ENCODE data around the gene PCP2.

PCP2 gene

GRCh38 chr19:7596211-7596937, 37.1 kb downstream of the PCP2 start:
- no peak for DNase-seq

DNA sequence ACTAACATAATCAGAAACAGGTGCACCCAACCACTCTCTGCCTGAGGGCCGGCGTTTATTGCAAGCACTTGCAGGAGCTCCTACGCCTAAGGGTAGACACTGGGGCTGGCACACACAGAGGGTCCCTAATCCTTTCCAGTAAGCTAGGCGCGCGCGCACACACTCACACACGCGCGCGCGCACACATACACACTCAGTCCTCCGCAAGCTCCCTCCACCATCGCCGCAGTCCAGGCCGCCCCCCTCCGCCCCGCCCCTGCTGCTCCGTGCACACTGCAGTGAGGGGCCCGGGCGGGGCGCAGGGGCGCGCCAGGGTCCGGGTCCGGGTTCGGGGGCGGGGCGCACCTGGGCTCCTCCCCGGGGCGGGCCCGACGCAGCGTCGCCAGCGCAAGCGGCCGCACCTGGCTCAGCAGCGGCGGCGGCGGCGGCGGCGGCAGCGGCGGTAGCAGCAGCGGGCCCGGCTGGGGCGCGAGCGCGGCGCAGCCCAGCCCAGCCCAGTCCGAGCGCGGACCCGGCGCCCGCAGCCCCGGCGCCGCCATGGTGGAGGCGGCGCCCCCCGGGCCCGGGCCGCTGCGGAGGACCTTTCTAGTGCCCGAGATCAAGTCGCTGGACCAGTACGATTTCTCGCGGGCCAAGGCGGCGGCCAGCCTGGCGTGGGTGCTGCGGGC, 37.9 kb downstream of the PCP2 start, which contains the start of gene CAMSAP3:
Gene CAMSAP3, plus strand, starts transcription at position 398 of the 668 bp plus-strand sequence. Its CDS starts 140 bp downstream, at position 538.
- DNase-seq = peak; percentile 5 to 20

DNA sequence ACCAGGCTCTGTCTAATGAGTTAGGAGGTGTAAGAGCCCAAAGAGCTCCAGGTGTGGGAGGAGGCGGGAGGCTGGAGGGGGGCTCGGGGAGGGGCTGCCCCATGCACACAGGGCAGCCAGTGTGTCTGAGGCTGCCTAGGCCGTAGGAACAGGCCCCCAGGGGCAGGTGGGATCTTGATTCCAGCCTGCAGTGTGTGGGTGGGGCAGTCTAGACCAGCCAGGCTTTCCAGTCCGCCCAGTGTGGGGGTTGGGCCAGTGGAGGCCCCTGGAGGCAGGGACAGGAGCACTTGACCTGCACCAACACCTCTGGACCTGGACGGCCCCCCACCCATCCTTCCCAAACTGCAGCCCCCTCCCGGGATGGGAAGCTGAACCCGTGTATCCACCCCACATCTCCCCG, 43.3 kb downstream of the PCP2 start:
- DNase-seq = no peak

DNA sequence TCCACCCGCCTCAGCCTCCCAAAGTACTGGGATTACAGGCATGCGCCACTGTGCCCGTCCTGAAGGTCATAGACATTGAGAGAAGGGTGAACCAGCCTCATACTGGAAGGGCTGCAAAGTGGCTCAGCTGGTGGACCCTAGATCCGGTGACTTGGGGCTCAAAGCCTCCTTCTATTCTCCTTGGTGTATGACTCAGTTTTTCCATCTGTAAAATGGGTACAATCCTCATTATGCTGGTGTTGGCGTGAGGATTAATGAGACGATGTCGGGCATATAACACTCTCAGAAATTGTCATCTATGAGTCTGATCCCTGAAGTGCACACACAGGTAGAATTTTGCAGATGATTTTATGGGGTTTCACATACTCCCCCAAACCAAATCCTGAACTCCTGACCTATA, 43.7 kb downstream of the PCP2 start:
- DNase-seq = no peak

- no peak for DNase-seq
Observed at GRCh38 chr19:7582446-7582845, 51.1 kb downstream of the PCP2 start.
